ENCODE measurements around the gene EFNB1. TPM values are rescaled to one million over a fixed set of nuclear protein-coding genes. Genes with fewer than 3 reads are reported as not detected.

Gene EFNB1
- total and polyA plus RNA-seq, 2 of the 4 experiments (the other 2 are of a cell fraction) = 17.9 to 26.8 TPM

DNA sequence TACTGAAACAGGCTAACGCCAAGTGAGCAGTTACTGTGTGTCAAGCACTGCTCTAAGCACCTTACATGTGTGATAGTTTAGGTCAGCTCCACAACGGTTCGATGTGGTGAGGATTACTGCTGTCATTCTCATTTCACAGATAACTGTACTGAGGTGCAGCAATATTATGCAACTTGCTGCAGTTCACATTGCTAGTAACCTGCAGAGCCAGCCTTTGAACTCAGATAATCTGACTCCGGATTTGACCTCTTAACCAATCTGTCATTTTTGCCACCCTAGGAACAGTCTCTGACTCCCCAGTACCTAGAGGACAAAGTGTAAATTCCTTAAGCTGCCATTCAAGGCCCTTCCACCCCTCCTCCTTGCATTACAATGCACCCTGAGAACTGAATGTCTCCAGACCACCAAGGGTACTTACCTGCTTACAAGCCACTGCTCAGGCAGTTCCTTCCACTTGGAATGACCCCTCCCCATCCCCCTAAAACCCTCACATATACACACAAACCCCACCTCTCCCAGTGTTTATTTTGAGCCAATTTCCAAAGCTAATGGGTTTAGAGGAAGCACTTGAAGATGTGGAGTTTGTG is 24.9 kb downstream of the EFNB1 start:
- Histone ChIP-seq H2AK9ac (replicated peaks; ENCODE audit: low read depth, low read length, poor library complexity) (no peak overlapping the region), H3K27ac (ENCODE audit: insufficient read depth, low read length) (no peak overlapping the region), H3K4me1 (ENCODE audit: control insufficient read depth, insufficient read depth, low read length) (0 out of 2 replicates have a peak, but pooled peaks cover 2% of the 10 kb centered on the region), H3K79me1 (ENCODE audit: low read depth in 1 of 2, low read length in 2 of 2) (no peaks in the 10 kb centered on the region), H3K4me3 (ENCODE audit: insufficient read depth, low read depth, low read length) (no peak overlapping the region), H2BK20ac (ENCODE audit: low read depth, low read length) (no peak overlapping the region), H2BK15ac (ENCODE audit: low read depth, low read length) (no peak overlapping the region), H4K20me1 (ENCODE audit: insufficient read depth, low read length) (no peaks in the 10 kb centered on the region), H3K36me3 (ENCODE audit: control insufficient read depth, insufficient read depth, low read length) (no peaks in the 10 kb centered on the region), H3K9ac (ENCODE audit: low read depth, low read length) (no peak overlapping the region), H3K9me1 (ENCODE audit: insufficient read depth, low read length) (no peaks in the 10 kb centered on the region), H2BK5ac (ENCODE audit: low read depth, low read length, poor library complexity, severe bottlenecking) (no peak overlapping the region), H3K56ac (ENCODE audit: extremely low read depth, insufficient read depth, low read length) (no peak overlapping the region), H3K18ac (ENCODE audit: low read depth, low read length) (no peak overlapping the region), H3K14ac (replicated peaks; ENCODE audit: low read depth, low read length) (no peak overlapping the region), H4K8ac (ENCODE audit: low read depth in 2 of 2, low read length in 2 of 2) (no peak overlapping the region), H3K27me3 (ENCODE audit: control insufficient read depth, insufficient read depth, low read length) (peaks cover 49% of the 10 kb centered on the region), H2AFZ (replicated peaks; ENCODE audit: low read length, poor library complexity) (no peak overlapping the region), H3K4ac (ENCODE audit: low read depth, low read length) (no peak overlapping the region), H4K91ac (ENCODE audit: insufficient read depth, low read depth, low read length) (no peak overlapping the region), H3K9me3 (ENCODE audit: control insufficient read depth, insufficient read depth, low read length) (no peaks in the 10 kb centered on the region; the same call in 1 of the 2 replicates), H2AK5ac (ENCODE audit: low read depth, low read length) (no peak overlapping the region), H4K5ac (ENCODE audit: low read depth, low read length) (no peak overlapping the region), H3K23ac (ENCODE audit: low read depth, low read length) (no peak overlapping the region), H2BK120ac (ENCODE audit: low read depth, low read length) (no peak overlapping the region), H3K4me2 (ENCODE audit: low read depth, low read length) (no peak overlapping the region)
- dilution Hi-C loops (cut with HindIII; ENCODE audit: low sequenced_read_pairs, unreplicated experiment) (no loop called here), intact Hi-C loops (cut with micrococcal nuclease) (no loop called here), in situ Hi-C loops (cut with MboI; ENCODE audit: low sequenced_read_pairs) (no loop called here)
- ATAC-seq (ENCODE audit: low read depth) (no peak), DNase-seq (no peak)
- TF ChIP-seq USF2 (IDR thresholded peaks at IDR 0.05; ENCODE audit: low read depth, low read length) = no peak
- no peak for TF ChIP-seq RCOR1 (IDR thresholded peaks at IDR 0.05; ENCODE audit: insufficient replicate concordance, low read length)
- TF ChIP-seq NFE2L2 (IDR thresholded peaks at IDR 0.05; ENCODE audit: low read depth, low read length) = no peak
- TF ChIP-seq POLR2A (IDR thresholded peaks at IDR 0.05; ENCODE audit: low read depth, low read length) = no peak
- no peak for TF ChIP-seq MAZ (IDR thresholded peaks at IDR 0.05; ENCODE audit: borderline replicate concordance, low read depth, low read length)
- TF ChIP-seq SMC3 (IDR thresholded peaks at IDR 0.05; ENCODE audit: low read depth, low read length) = no peak
- TF ChIP-seq MXI1 (IDR thresholded peaks at IDR 0.05; ENCODE audit: borderline replicate concordance, low read depth, low read length) = no peak
- TF ChIP-seq, protein P1, sequence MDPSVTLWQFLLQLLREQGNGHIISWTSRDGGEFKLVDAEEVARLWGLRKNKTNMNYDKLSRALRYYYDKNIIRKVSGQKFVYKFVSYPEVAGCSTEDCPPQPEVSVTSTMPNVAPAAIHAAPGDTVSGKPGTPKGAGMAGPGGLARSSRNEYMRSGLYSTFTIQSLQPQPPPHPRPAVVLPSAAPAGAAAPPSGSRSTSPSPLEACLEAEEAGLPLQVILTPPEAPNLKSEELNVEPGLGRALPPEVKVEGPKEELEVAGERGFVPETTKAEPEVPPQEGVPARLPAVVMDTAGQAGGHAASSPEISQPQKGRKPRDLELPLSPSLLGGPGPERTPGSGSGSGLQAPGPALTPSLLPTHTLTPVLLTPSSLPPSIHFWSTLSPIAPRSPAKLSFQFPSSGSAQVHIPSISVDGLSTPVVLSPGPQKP (IDR thresholded peaks at IDR 0.05; ENCODE audit: borderline replicate concordance, low read depth, low read length) = no peak
- TF ChIP-seq MAFK (IDR thresholded peaks at IDR 0.05; ENCODE audit: low read depth, low read length) = no peak
- no peak for TF ChIP-seq RFX5 (IDR thresholded peaks at IDR 0.05; ENCODE audit: low read depth, low read length)
- TF ChIP-seq CHD1 (IDR thresholded peaks at IDR 0.05; ENCODE audit: low read depth, low read length) = no peak
- TF ChIP-seq FOS (IDR thresholded peaks at IDR 0.05; ENCODE audit: low read depth, low read length) = no peak
- no peak for TF ChIP-seq CEBPB (IDR thresholded peaks at IDR 0.05; ENCODE audit: low read depth, low read length)
- no peak for TF ChIP-seq CTCF (conservative IDR thresholded peaks at IDR 0.05; ENCODE audit: low read depth, low read length)
- no peak for TF ChIP-seq BHLHE40 (IDR thresholded peaks at IDR 0.05; ENCODE audit: low read depth, low read length)
- TF ChIP-seq RAD21 (IDR thresholded peaks at IDR 0.05; ENCODE audit: low read length) = no peak
- CTCF ChIA-PET = no interaction called here
- POLR2A ChIA-PET (ENCODE audit: unreplicated experiment) = no interaction called here
- 62% methylated on average over 2 of the region's 4 CpGs; no CpG with 5 or more reads in 1 of the 2 experiments for WGBS, 2 experiments (ENCODE audit: extremely low coverage in 2 of 2, insufficient read length in 1 of 2)
- BruUV-seq (replicated peaks) = no TSS peak
